ENCODE results near the gene CLSTN2.

CLSTN2 gene

GRCh38 chr3:140316868-140317400 is 381.9 kb downstream of the CLSTN2 start:
- TF ChIP-seq POLR2AphosphoS5 (IDR thresholded peaks at IDR 0.05; ENCODE audit: low read depth, low read length) (no peak), SIN3A (IDR thresholded peaks at IDR 0.05; ENCODE audit: borderline replicate concordance, insufficient read depth, low read length) (no peak), REST (IDR thresholded peaks at IDR 0.05; ENCODE audit: insufficient read depth in 1 of 2, low read depth in 2 of 2, low read length in 2 of 2) (no peak), FOXP2 (optimal IDR thresholded peaks at IDR 0.05; ENCODE audit: borderline replicate concordance, extremely low read depth, extremely low read length, insufficient read depth) (no peak), TAF1 (IDR thresholded peaks at IDR 0.05; ENCODE audit: borderline replicate concordance, insufficient read depth, low read length) (no peak)

GRCh38 chr3:140319739-140320138 is 384.8 kb downstream of the CLSTN2 start:
- no peak for TF ChIP-seq TAF1 (IDR thresholded peaks at IDR 0.05; ENCODE audit: borderline replicate concordance, insufficient read depth, low read length)
- no peak for TF ChIP-seq SIN3A (IDR thresholded peaks at IDR 0.05; ENCODE audit: borderline replicate concordance, insufficient read depth, low read length)
- no peak for TF ChIP-seq POLR2AphosphoS5 (IDR thresholded peaks at IDR 0.05; ENCODE audit: low read depth, low read length)
- no peak for TF ChIP-seq FOXP2 (optimal IDR thresholded peaks at IDR 0.05; ENCODE audit: borderline replicate concordance, extremely low read depth, extremely low read length, insufficient read depth)
- no peak for TF ChIP-seq REST (IDR thresholded peaks at IDR 0.05; ENCODE audit: insufficient read depth in 1 of 2, low read depth in 2 of 2, low read length in 2 of 2)

- TF ChIP-seq TAF1 (IDR thresholded peaks at IDR 0.05; ENCODE audit: borderline replicate concordance, insufficient read depth, low read length) (no peak), POLR2AphosphoS5 (IDR thresholded peaks at IDR 0.05; ENCODE audit: low read depth, low read length) (no peak), FOXP2 (optimal IDR thresholded peaks at IDR 0.05; ENCODE audit: borderline replicate concordance, extremely low read depth, extremely low read length, insufficient read depth) (no peak), SIN3A (IDR thresholded peaks at IDR 0.05; ENCODE audit: borderline replicate concordance, insufficient read depth, low read length) (no peak), REST (IDR thresholded peaks at IDR 0.05; ENCODE audit: insufficient read depth in 1 of 2, low read depth in 2 of 2, low read length in 2 of 2) (no peak)
Measured at GRCh38 chr3:140323561-140323960, 388.6 kb downstream of the CLSTN2 start.

GRCh38 chr3:140332131-140332530 is 397.1 kb downstream of the CLSTN2 start:
- no peak for TF ChIP-seq POLR2AphosphoS5 (IDR thresholded peaks at IDR 0.05; ENCODE audit: low read depth, low read length)
- TF ChIP-seq REST (IDR thresholded peaks at IDR 0.05; ENCODE audit: insufficient read depth in 1 of 2, low read depth in 2 of 2, low read length in 2 of 2): no peak
- no peak for TF ChIP-seq TAF1 (IDR thresholded peaks at IDR 0.05; ENCODE audit: borderline replicate concordance, insufficient read depth, low read length)
- no peak for TF ChIP-seq SIN3A (IDR thresholded peaks at IDR 0.05; ENCODE audit: borderline replicate concordance, insufficient read depth, low read length)
- TF ChIP-seq FOXP2 (optimal IDR thresholded peaks at IDR 0.05; ENCODE audit: borderline replicate concordance, extremely low read depth, extremely low read length, insufficient read depth): no peak
